Fibroblast of skin of right quadriceps (primary cell): ENCODE measurements around the gene ABI3BP.
A peak's percentile ranks its signal among the peaks of the same experiment; 100 is the strongest.

Experiments used
- DNase-seq: peaks from one replicate; pipeline ENCODE4 v3.0.0-alpha.2; 2013

The ABI3BP gene

GRCh38 chr3:100882571-100882984, 110.6 kb downstream of the ABI3BP start:
- peak; percentile 74 for DNase-seq

GRCh38 chr3:100880845-100881244, 112.4 kb downstream of the ABI3BP start:
- peak; percentile 49 for DNase-seq

- peak; percentile 34 for DNase-seq
Observed at GRCh38 chr3:100880072-100880471, 113.1 kb downstream of the ABI3BP start.

DNA sequence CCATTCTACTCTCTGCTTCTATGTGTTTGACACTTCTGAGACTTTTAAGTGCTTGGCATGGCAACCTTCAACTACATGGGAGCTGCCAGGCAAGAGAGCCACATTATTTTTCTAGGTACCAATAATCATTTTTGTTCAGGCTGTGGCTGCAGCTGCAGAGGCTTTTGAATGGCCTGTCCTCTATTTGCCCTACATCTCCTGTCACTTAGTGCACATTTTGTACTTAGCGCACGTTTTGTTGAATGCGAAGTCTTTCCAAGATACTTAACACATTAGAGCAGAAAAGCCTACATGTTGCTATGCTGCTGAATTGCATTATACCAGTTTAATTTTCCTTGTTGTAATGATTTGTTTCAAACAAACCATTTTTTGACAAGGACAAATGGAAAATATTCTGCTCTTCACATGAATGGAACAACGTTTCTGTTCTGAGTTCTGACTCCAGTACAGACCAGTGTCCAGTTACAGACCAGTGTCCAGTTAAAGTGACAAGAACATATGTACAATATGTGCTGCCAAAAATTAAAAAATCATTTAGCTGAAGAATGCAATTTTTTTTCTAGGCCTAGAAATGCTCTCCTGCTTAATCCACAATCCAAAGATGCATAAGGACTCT, 113.9 kb downstream of the ABI3BP start:
- no peak for DNase-seq

- DNase-seq, result no peak
Observed at GRCh38 chr3:100877286-100877685, 115.9 kb downstream of the ABI3BP start.

- DNase-seq, result peak; percentile 77
Observed at GRCh38 chr3:100875239-100875638, 118.0 kb downstream of the ABI3BP start.

DNA sequence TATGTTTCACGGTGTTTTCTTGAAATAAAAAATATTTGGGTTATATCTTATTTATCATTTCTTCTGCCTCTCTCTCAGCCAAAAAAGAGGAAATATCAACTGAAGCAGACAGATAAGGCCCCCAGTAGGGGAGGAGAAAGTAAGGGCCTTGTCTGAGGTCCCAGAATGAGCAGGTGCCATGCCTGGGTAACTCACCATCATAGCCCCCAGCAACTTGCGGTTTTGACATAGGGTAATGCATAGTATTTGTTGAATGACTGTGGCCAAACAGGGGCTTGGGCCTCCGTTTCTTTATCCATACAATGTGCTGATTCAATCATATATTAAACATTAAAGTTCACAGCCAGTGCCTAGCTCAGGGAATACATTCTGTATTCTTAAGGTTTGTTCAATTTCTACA, 119.6 kb downstream of the ABI3BP start:
- no peak for DNase-seq

- no peak for DNase-seq
Observed at GRCh38 chr3:100871306-100871705, 121.9 kb downstream of the ABI3BP start.

DNA sequence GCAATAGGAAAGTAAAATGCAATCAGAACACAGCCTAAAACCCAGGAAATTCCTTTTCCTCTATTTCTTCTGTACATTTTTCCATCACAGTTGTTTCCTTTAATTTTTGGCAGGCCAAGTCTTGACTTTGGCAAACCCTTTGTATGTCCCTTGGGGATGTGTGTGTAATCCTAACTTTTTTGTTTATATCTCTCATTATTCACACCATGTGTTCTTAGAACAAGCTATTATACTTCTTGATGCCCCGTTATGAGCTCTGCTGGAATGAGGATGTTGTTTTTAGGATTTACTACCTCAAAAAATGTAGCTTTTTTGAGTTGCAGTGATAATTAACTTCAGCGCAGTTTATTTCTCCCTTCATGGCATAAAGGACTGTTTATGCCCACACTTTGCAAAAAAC, 123.4 kb downstream of the ABI3BP start:
- DNase-seq, result peak; percentile 91

DNA sequence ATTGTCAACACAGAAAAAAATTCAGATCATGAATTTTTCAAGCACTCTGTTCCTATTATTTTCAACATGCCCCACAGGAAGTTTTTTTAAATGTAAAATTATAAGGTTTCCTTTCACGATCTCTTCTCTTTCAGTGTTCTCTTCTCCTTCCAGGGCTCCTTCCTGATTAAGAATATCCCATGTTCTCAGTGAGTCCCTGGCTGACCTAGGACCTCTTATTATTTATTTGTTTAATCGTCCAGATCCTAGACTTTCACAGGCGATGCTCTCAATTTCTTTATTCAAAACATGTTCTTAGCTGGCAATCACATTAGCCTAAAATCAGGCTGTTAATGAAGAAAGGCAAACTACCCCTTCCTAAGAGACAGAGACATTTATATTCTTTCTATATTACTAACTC, 124.3 kb downstream of the ABI3BP start:
- DNase-seq, result no peak

GRCh38 chr3:100868096-100868495, 125.1 kb downstream of the ABI3BP start:
- no peak for DNase-seq

DNA sequence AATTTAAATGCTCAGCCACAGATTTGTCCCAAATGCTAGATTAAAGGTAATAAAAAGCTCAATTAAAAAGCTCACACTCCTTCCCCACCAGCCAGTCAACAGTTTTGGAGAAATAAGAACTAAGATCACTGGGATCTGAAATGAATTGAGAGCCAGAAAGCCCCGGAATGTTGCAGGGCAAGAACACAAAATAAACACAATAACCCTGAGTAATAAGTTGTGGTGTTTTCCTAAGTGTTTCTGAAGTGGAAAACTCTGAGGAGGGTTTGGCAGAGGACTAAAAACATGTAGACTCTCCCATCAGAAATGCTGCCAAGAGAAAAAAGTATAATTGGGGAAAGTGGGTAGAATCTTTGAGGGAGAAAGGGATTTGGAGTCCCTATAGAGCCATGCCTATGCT, 127.8 kb downstream of the ABI3BP start:
- DNase-seq, result peak; percentile 21

- no peak for DNase-seq
Observed at GRCh38 chr3:100864471-100865250, 128.6 kb downstream of the ABI3BP start.

- DNase-seq, result no peak
Observed at GRCh38 chr3:100857863-100858262, 135.4 kb downstream of the ABI3BP start.

GRCh38 chr3:100856821-100857220, 136.4 kb downstream of the ABI3BP start:
- DNase-seq, result no peak

- DNase-seq, result no peak
Observed at GRCh38 chr3:100852840-100853239, 140.4 kb downstream of the ABI3BP start.

DNA sequence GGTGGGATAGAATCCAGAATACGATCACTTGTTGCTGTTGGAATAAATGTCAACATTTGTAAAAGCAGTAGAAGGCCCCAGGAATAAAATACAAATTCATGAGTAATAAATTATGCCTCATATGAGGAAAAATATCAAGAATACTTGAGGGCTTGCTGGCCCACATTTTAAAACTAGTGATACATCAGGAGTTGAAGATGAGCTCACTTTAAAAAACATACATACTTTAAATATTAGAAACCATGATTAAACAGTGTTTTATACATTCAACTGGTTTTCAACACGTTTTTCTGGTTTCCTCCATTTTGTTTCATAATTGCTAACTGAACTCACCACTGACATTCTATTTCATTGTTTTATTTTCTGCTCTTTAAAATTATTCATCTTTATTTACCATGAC, 142.5 kb downstream of the ABI3BP start:
- no peak for DNase-seq

DNA sequence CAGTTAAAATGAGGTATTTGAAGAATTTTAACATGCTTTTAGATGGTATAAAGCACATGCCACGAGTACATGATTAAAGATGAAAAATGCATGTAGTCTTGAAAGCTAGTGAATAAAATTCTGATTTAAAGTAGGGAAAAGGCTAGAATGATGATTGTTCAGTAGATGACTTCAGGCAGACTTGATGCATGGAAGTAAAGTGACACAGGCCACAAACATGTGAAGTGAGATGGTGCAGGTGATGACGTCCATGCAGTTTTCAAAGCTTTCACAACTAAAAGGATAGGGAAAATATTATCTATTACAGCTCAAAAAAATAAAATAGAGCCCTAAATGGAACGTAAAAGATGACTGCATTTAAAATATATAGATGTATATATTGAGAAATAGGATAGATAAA, 143.1 kb downstream of the ABI3BP start:
- DNase-seq, result no peak

DNA sequence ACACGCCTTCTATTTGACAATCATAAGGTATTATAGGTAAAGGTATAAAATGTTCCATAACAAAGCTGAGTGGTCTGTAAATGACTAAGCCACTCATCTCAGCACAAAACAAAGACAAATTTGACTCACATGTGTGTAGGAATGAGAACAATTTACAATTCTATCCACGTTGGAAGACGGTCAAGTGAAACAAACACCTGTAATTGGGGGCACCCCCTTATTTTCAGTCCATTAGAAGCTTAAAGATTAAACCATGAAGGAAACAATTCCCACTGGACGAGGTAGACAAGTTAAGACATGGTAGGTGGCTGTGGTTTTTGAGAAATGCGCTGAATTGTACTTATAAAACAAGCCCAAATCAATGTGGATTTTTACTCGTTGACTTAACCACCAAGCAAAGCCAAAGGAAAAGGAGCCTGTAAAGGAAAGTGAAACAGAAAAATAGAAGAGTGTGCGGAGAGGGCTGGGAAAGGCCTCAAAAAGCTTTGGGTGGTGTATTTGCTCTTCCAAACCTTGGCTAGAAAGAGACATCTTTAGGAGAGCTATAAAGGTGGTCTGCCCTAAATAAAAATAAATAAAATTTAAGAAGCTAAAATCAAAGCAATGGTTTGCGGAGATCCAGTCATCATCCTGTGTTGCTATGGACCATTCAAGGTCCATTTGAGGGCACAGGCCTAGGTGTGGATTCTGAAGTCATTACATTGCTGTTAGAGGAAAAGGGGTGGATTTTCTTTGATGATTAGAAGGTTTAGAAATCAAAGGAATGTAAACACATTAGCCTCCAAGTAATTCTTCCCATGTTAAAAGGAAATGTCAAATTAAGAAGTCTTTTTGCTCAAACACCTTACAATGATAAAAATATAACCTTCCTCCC, 148.9 kb downstream of the ABI3BP start:
- DNase-seq, result no peak

DNA sequence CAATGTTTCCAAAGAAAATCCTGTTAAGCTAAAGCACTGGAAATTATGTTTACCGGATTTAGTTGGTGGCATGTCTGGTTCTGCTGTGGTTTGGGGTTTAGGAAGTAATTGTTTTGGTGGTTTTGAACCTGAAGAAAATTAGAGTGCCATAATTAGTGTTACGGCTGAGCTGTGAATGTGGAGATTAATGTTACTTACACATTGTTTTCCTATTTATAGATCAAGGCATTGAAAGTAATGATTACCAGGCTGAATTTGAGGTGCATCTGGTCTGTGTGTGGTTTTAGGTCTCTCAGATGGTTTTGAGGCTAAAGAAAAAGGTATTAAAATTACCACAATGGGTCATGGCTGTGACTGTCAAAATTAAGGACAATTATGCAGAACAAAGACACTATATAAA, 155.1 kb downstream of the ABI3BP start:
- peak; percentile 16 for DNase-seq

DNA sequence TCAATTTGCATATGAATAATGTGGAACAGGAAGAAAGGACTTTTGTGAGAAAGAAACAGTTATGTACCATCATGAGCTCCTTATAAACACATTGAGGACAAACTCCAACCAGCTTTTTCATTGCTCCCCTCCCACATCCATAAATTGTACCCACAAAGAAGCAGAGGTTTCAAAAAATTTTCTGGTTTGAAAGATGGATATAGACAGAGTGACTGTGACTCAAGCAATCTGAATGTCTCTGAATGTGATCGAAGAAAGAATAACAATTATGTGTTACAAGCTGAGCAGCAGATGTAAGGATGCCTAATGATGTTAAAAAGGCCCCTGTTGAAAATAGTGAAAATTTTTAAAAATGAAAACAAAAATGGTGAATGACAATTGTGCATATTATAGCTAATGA, 156.6 kb downstream of the ABI3BP start:
- DNase-seq, result peak; percentile 54

GRCh38 chr3:100834332-100834731, 158.9 kb downstream of the ABI3BP start:
- no peak for DNase-seq

GRCh38 chr3:100833483-100833882, 159.7 kb downstream of the ABI3BP start:
- DNase-seq, result no peak

- no peak for DNase-seq
Observed at GRCh38 chr3:100831629-100832028, 161.6 kb downstream of the ABI3BP start.
